ENCODE results near the gene PTAFR. TPM values are rescaled to one million over a fixed set of nuclear protein-coding genes. Genes with fewer than 3 reads are reported as not detected.

The PTAFR gene
- polyA plus RNA-seq, 1 donor (not counting 4 experiments of a cell fraction or from before 2014, with no cell fraction given) = 19.6 TPM

- no peaks in the 10 kb centered on the region for H3K36me3 ChIP-seq (ENCODE audit: control insufficient read depth in 2 of 2, extremely low read depth in 1 of 2, insufficient read depth in 2 of 2, low read length in 2 of 2)
- H4K20me1 ChIP-seq (ENCODE audit: control insufficient read depth, extremely low read depth, insufficient read depth, low read length) = no peaks in the 10 kb centered on the region
- FAIRE-seq (no peak), DNase-seq (ENCODE audit: low read depth, low spot score) (no peak)
- no peaks in the 10 kb centered on the region for H3K79me2 ChIP-seq (ENCODE audit: control insufficient read depth, insufficient read depth, low read length)
- no peaks in the 10 kb centered on the region for H3K9me3 ChIP-seq (ENCODE audit: control insufficient read depth, low read depth, low read length)
- no peak overlapping the region for H2AFZ ChIP-seq (ENCODE audit: control insufficient read depth, low read length)
- dilution Hi-C loops (cut with MboI; ENCODE audit: extremely low pct_ligation_motif_present, low sequenced_read_pairs) = no loop called here
- H3K4me3 ChIP-seq (ENCODE audit: control insufficient read depth in 2 of 3, extremely low read depth in 1 of 3, insufficient read depth in 2 of 3, low read depth in 1 of 3, low read length in 3 of 3) = no peak overlapping the region
- H3K9me1 ChIP-seq (ENCODE audit: control insufficient read depth, extremely low read depth, insufficient read depth, low read length) = no peaks in the 10 kb centered on the region
- no peak overlapping the region for H3K4me2 ChIP-seq (ENCODE audit: control insufficient read depth, extremely low read depth, insufficient read depth, low read depth, low read length)
- H3K9ac ChIP-seq (ENCODE audit: control insufficient read depth, extremely low read depth, insufficient read depth, low read length) = no peak overlapping the region
- no peak overlapping the region for H3K27ac ChIP-seq (ENCODE audit: control insufficient read depth, insufficient read depth, low read length)
- no peaks in the 10 kb centered on the region for H3K27me3 ChIP-seq (ENCODE audit: control insufficient read depth, extremely low read depth, insufficient read depth, low read length)
- TF ChIP-seq EZH2 (IDR thresholded peaks at IDR 0.05; ENCODE audit: low read length) (no peak), CTCF (optimal IDR thresholded peaks at IDR 0.05 in 1 of 3, IDR thresholded peaks at IDR 0.05 in 1 of 3, conservative IDR thresholded peaks at IDR 0.05 in 1 of 3; ENCODE audit: extremely low read depth in 1 of 3, insufficient read depth in 2 of 3, low read length in 3 of 3) (no peak)
- peaks cover 3% of the 10 kb centered on the region for H3K4me1 ChIP-seq (ENCODE audit: control insufficient read depth, extremely low read depth, insufficient read depth, low read length)
These were observed 8.6 kb upstream of the PTAFR start for GRCh38 chr1:28185071-28185470.

GRCh38 chr1:28180306-28181305, 4.1 kb upstream of the PTAFR start:
- no peak overlapping the region for H3K4me2 ChIP-seq (ENCODE audit: control insufficient read depth, extremely low read depth, insufficient read depth, low read depth, low read length)
- no peak for DNase-seq (ENCODE audit: low read depth, low spot score)
- peaks cover 3% of the 10 kb centered on the region for H3K4me1 ChIP-seq (ENCODE audit: control insufficient read depth, extremely low read depth, insufficient read depth, low read length)
- no peak overlapping the region for H3K9ac ChIP-seq (ENCODE audit: control insufficient read depth, extremely low read depth, insufficient read depth, low read length)
- H3K27ac ChIP-seq (ENCODE audit: control insufficient read depth, insufficient read depth, low read length) = no peak overlapping the region
- no peak overlapping the region for H2AFZ ChIP-seq (ENCODE audit: control insufficient read depth, low read length)
- FAIRE-seq = no peak
- dilution Hi-C loops (cut with MboI; ENCODE audit: extremely low pct_ligation_motif_present, low sequenced_read_pairs) = no loop called here
- no peak for TF ChIP-seq CTCF (optimal IDR thresholded peaks at IDR 0.05 in 1 of 3, IDR thresholded peaks at IDR 0.05 in 1 of 3, conservative IDR thresholded peaks at IDR 0.05 in 1 of 3; ENCODE audit: extremely low read depth in 1 of 3, insufficient read depth in 2 of 3, low read length in 3 of 3)
- no peak for TF ChIP-seq EZH2 (IDR thresholded peaks at IDR 0.05; ENCODE audit: low read length)
- H3K36me3 ChIP-seq (ENCODE audit: control insufficient read depth in 2 of 2, extremely low read depth in 1 of 2, insufficient read depth in 2 of 2, low read length in 2 of 2) = no peaks in the 10 kb centered on the region
- no peaks in the 10 kb centered on the region for H3K9me1 ChIP-seq (ENCODE audit: control insufficient read depth, extremely low read depth, insufficient read depth, low read length)
- H3K27me3 ChIP-seq (ENCODE audit: control insufficient read depth, extremely low read depth, insufficient read depth, low read length) = no peaks in the 10 kb centered on the region
- H3K9me3 ChIP-seq (ENCODE audit: control insufficient read depth, low read depth, low read length) = no peaks in the 10 kb centered on the region
- H3K4me3 ChIP-seq (ENCODE audit: control insufficient read depth in 2 of 3, extremely low read depth in 1 of 3, insufficient read depth in 2 of 3, low read depth in 1 of 3, low read length in 3 of 3) = no peak overlapping the region
- H3K79me2 ChIP-seq (ENCODE audit: control insufficient read depth, insufficient read depth, low read length) = no peaks in the 10 kb centered on the region
- H4K20me1 ChIP-seq (ENCODE audit: control insufficient read depth, extremely low read depth, insufficient read depth, low read length) = no peaks in the 10 kb centered on the region

Data from keratinocyte (primary cell).